MCF 10A (cell line): Measurements from ENCODE around the gene ABCC1. TPM values are rescaled to one million over a fixed set of nuclear protein-coding genes. Genes with fewer than 3 reads are reported as not detected.

Experiments used
- BruUV-seq: library from RNA; stranded (reverse); fragments of 400-500 nt; replicated peaks from 2 replicates; lab custom pipeline; 2021; lab: Mats Ljungman, UMichigan
- CTCF ChIA-PET: fragments of 300-600 bp; sonication (Branson Sonifier 250); formaldehyde crosslinking; extraction: SDS; loops from one replicate; lab custom pipeline; 2021; ENCODE audit warnings: antibody characterized with exemption, inconsistent platforms; lab: Yijun Ruan, JAX
- POLR2A ChIA-PET: fragments of 300-600, 350-650 bp; sonication (Branson Sonifier 250); formaldehyde crosslinking; extraction: SDS; loops from one replicate; lab custom pipeline; 2020; ENCODE audit warnings: antibody characterized with exemption, inconsistent platforms; lab: Yijun Ruan, JAX
- DNase-seq: peaks from one replicate; pipeline ENCODE4 v3.0.0-alpha.2; 2018; ENCODE audit not compliant: unreplicated experiment
- H3K27ac Mint-ChIP-seq: one replicate; pipeline ENCODE4 v1.8.0; 2022; ENCODE audit warnings: mild to moderate bottlenecking, low read depth, mixed read lengths; ENCODE audit not compliant: unreplicated experiment
- H3K27me3 Mint-ChIP-seq: one replicate; pipeline ENCODE4 v1.8.0; 2022; ENCODE audit warnings: mixed read lengths; ENCODE audit not compliant: insufficient read depth, unreplicated experiment
- H3K36me3 Mint-ChIP-seq: one replicate; pipeline ENCODE4 v1.8.0; 2022; ENCODE audit warnings: mild to moderate bottlenecking, moderate library complexity, mixed read lengths; ENCODE audit not compliant: insufficient read depth, unreplicated experiment
- H3K4me1 Mint-ChIP-seq: one replicate; pipeline ENCODE4 v1.8.0; 2022; ENCODE audit warnings: mixed read lengths; ENCODE audit not compliant: insufficient read depth, unreplicated experiment
- H3K4me3 Mint-ChIP-seq: one replicate; pipeline ENCODE4 v1.8.0; 2022; ENCODE audit warnings: mild to moderate bottlenecking, moderate library complexity, mixed read lengths; ENCODE audit not compliant: unreplicated experiment
- H3K9me3 Mint-ChIP-seq: one replicate; pipeline ENCODE4 v1.8.0; 2022; ENCODE audit warnings: mixed read lengths; ENCODE audit not compliant: unreplicated experiment
- intact Hi-C: fragments of 100-400 bp; cut with micrococcal nuclease; formaldehyde crosslinking; loops from 2 replicates; pipeline ENCODE4 v1.14.1; 2022
- total RNA-seq: library from RNA; stranded (reverse); gene quantifications from 2 replicates; pipeline ENCODE4 v1.2.3, GENCODE V29; 2022
- TF ChIP-seq, protein P1 (sequence below): fragments of 200-600 bp; IDR thresholded peaks from one replicate; pipeline ENCODE4 v1.8.0; 2022; ENCODE audit warnings: antibody characterized with exemption, mild to moderate bottlenecking; ENCODE audit not compliant: unreplicated experiment

Gene ABCC1
- total RNA-seq, 1 experiment from 2014 or later: 72.5 TPM

DNA sequence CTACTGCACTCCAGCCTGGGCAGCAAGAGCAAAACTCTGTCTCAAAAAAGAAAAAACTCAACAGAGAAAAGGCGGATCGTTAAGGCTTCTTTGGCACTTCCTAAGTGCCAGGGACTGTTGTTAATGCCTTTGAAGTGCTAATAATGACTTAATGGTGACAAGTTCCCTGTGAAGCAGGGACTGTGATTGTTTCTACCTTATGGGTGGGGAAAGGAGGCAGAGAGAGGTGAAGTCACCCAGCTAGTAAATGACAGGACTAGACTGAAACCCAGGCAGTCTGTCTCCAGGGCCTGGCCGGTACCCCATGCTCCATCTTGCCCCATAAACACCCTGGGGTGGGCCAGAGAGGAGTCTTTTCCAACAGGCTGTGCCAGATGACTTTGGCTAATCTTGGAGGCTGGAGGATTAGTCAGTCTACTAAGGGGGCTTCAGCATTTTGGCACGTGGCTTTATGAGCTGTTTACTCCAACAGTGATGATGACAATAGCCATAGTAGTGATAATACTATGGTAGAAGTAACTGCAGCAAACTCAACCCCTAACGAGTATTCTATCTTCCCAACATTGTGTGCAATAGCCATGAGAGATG is 26.9 kb downstream of the ABCC1 start:
- H3K36me3 Mint-ChIP-seq: peaks cover 26% of the 10 kb centered on the region
- peak overlapping the region; percentile 66 for H3K27ac Mint-ChIP-seq
- BruUV-seq: no TSS peak
- DNase-seq: no peak
- ChIA-PET CTCF (interaction anchor here (0.6 to 0.9 kb wide), 3 partner anchors 101 to 548 kb away, joined by 3 to 4 read pairs (median 3); no protein-coding TSS in a partner anchor), POLR2A (no interaction called here)
- no peak overlapping the region for H3K4me3 Mint-ChIP-seq
- peaks cover 8% of the 10 kb centered on the region for H3K9me3 Mint-ChIP-seq
- TF ChIP-seq, protein P1, sequence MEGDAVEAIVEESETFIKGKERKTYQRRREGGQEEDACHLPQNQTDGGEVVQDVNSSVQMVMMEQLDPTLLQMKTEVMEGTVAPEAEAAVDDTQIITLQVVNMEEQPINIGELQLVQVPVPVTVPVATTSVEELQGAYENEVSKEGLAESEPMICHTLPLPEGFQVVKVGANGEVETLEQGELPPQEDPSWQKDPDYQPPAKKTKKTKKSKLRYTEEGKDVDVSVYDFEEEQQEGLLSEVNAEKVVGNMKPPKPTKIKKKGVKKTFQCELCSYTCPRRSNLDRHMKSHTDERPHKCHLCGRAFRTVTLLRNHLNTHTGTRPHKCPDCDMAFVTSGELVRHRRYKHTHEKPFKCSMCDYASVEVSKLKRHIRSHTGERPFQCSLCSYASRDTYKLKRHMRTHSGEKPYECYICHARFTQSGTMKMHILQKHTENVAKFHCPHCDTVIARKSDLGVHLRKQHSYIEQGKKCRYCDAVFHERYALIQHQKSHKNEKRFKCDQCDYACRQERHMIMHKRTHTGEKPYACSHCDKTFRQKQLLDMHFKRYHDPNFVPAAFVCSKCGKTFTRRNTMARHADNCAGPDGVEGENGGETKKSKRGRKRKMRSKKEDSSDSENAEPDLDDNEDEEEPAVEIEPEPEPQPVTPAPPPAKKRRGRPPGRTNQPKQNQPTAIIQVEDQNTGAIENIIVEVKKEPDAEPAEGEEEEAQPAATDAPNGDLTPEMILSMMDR: no peak
- intact Hi-C loops: no loop called here
- H3K27me3 Mint-ChIP-seq: no peaks in the 10 kb centered on the region
- H3K4me1 Mint-ChIP-seq: peaks cover 41% of the 10 kb centered on the region

DNA sequence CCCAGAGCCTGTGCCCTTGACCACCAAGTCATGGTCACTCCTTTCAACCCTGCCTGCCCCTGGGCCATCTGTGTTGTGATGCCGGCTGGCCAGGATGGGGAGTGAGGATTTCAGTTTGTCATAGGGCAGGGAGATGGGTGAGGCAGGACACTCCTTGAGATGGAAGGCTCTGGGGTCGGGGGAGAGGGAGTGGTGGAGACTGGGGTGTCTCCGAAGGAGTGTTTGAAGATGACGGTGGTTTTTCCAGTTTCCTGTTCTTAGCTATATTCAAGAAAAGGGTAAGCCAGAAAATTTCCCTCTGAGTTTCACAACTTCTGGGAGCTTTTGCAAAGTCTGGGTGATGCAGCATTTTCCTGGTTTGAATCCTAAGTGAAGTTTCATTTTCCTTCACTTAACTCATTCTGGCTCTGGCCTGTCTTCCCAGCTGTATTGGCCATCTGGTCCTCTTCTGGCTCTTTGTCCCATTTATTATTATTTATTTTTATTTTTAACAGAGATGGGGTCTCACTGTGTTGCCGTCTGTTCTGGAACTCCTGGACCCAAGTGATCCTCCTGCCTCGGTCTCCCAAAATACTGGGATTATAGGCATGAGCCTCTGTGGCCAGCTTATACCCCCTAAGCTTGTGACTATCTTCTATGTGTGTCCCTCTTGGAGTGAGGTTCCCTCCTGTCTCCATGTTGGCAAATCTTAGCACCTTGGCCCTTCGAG is 27.7 kb downstream of the ABCC1 start:
- TF ChIP-seq, protein P1: no peak
- BruUV-seq: no TSS peak
- peak; percentile 20 for DNase-seq
- intact Hi-C loops: no loop called here
- peaks cover 35% of the 10 kb centered on the region for H3K4me1 Mint-ChIP-seq
- H3K9me3 Mint-ChIP-seq: peaks cover 8% of the 10 kb centered on the region
- POLR2A ChIA-PET: no interaction called here
- peak overlapping the region; percentile 66 for H3K27ac Mint-ChIP-seq
- no peak overlapping the region for H3K4me3 Mint-ChIP-seq
- CTCF ChIA-PET: interaction anchor here (0.7 to 1.3 kb wide), 3 partner anchors 9 to 135 kb away, joined by 3 read pairs; no protein-coding TSS in a partner anchor
- no peaks in the 10 kb centered on the region for H3K27me3 Mint-ChIP-seq
- peaks cover 31% of the 10 kb centered on the region for H3K36me3 Mint-ChIP-seq

DNA sequence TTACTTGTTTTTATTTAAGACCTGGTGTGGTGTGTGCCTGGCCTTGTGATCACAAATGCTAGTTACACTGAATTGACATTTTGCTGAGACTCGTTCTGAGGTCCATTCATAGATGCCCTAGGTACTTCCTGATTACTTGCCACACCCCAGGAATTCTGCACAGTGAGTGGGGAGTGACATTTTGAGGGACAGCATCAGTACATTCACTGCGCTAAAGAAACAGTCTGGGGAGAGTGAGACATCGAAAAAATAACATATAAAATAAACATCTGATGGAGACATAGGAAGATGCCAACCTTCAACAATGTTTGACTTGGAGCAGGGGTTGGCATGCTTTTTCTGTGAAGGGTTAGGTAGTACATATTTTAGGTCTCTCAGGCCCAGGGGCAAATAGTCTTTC is 30.4 kb downstream of the ABCC1 start:
- no peaks in the 10 kb centered on the region for H3K27me3 Mint-ChIP-seq
- peak overlapping the region; percentile 33 for H3K27ac Mint-ChIP-seq
- TF ChIP-seq, protein P1: no peak
- H3K36me3 Mint-ChIP-seq: peaks cover 24% of the 10 kb centered on the region
- peaks cover 21% of the 10 kb centered on the region for H3K4me1 Mint-ChIP-seq
- BruUV-seq: no TSS peak
- CTCF ChIA-PET: no interaction called here
- intact Hi-C loops: no loop called here
- POLR2A ChIA-PET: interaction anchor here (0.6 kb wide), 1 partner anchor 12 kb away, joined by 3 read pairs; no protein-coding TSS in a partner anchor
- H3K9me3 Mint-ChIP-seq: peaks cover 8% of the 10 kb centered on the region
- H3K4me3 Mint-ChIP-seq: no peak overlapping the region
- DNase-seq: no peak

DNA sequence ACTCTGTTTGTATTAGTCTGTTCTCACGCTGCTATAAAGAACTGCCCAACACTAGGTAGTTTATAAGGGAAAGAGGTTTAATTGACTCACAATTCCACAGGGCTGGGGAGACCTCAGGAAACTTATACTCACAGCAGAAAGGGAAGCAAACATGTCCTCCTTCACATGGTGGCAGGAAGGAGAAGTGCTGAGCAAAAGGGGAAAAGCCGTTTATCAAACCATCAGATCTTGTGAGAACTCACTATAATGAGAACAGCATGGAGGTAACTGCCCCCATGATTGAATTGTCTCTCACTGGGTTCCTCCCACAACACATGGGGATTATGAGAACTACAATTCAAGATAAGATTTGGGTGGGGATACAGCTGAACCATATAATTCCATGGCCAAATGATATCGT is 30.9 kb downstream of the ABCC1 start:
- Mint-ChIP-seq H3K9me3 (peaks cover 8% of the 10 kb centered on the region), H3K4me3 (no peak overlapping the region), H3K27me3 (no peaks in the 10 kb centered on the region), H3K4me1 (peaks cover 16% of the 10 kb centered on the region), H3K36me3 (peaks cover 24% of the 10 kb centered on the region), H3K27ac (peak overlapping the region; percentile 33)
- intact Hi-C loops: no loop called here
- DNase-seq: no peak
- ChIA-PET CTCF (interaction anchor here (0.7 kb wide), 1 partner anchor 49 kb away, joined by 3 read pairs; no protein-coding TSS in a partner anchor), POLR2A (no interaction called here)
- BruUV-seq: no TSS peak
- TF ChIP-seq, protein P1: no peak
